CD4-positive, alpha-beta T cell (primary cell): ENCODE results near the gene RGS14. TPM values are rescaled to one million over a fixed set of nuclear protein-coding genes. Genes with fewer than 3 reads are reported as not detected.
A peak's percentile ranks its signal among the peaks of the same experiment; 100 is the strongest.
"Not testable (repeated sequence)": the region's sequence is repeated elsewhere in the genome, so short reads cannot be mapped to it uniquely, and the experiment has no call there.

Experiments
- ATAC-seq: fragments of 200-7000 bp; cut with Tn5 transposase; one replicate; pipeline ENCODE4 v1.10.0; 2022; ENCODE audit warnings: mild to moderate bottlenecking; ENCODE audit not compliant: poor library complexity
- CTCF ChIA-PET: fragments of 350-600 bp; sonication (Branson Sonifier 250); formaldehyde crosslinking; loops from one replicate; lab custom pipeline; 2021; ENCODE audit warnings: antibody characterized with exemption, inconsistent platforms; lab: Charles Lee
- POLR2A ChIA-PET: fragments of 350-600 bp; sonication (Branson Sonifier 250); formaldehyde crosslinking; loops from one replicate; lab custom pipeline; 2021; ENCODE audit warnings: antibody characterized with exemption, inconsistent platforms; lab: Charles Lee
- DNase-seq, 14 experiments: peaks; one replicate each; pipeline ENCODE4 v3.0.0-alpha.2; 2013 to 2020; ENCODE audit warnings: mixed read lengths in 2 of 14
- H3K27ac ChIP-seq, 2 donors: one replicate each; pipeline versions ENCODE4 v1.5.1 to v1.7.0; 2013; ENCODE audit warnings: low read length in 2 of 2, low read depth in 1 of 2, mild to moderate bottlenecking in 1 of 2
- H3K27me3 ChIP-seq, 2 experiments: 1 replicate in 1 of 2; 2 replicates in 1 of 2; pipeline versions ENCODE4 v1.6.1 to v1.7.0; 2013; ENCODE audit warnings: low read length in 2 of 2, control low read depth in 1 of 2, mild to moderate bottlenecking in 1 of 2, moderate library complexity in 1 of 2; ENCODE audit not compliant: insufficient read depth in 2 of 2, control insufficient read depth in 1 of 2
- H3K36me3 ChIP-seq: one replicate; pipeline ENCODE4 v1.6.1; 2013; ENCODE audit warnings: low read length, control low read depth; ENCODE audit not compliant: insufficient read depth
- H3K4me1 ChIP-seq: one replicate; pipeline ENCODE4 v1.6.1; 2013; ENCODE audit warnings: low read length, control low read depth; ENCODE audit not compliant: insufficient read depth
- H3K4me3 ChIP-seq: one replicate; pipeline ENCODE4 v1.5.1; 2013; ENCODE audit warnings: mild to moderate bottlenecking, low read length, moderate library complexity
- H3K9me3 ChIP-seq, 2 experiments: 1 replicate in 1 of 2; 2 replicates in 1 of 2; pipeline versions ENCODE4 v1.6.1 to v1.7.0; 2013; ENCODE audit warnings: low read length in 2 of 2, mild to moderate bottlenecking in 2 of 2, control low read depth in 1 of 2, moderate library complexity in 1 of 2; ENCODE audit not compliant: control insufficient read depth in 1 of 2, insufficient read depth in 1 of 2
- H3K27ac Mint-ChIP-seq: one replicate; pipeline ENCODE4 v1.8.0; 2020; ENCODE audit warnings: mixed read lengths
- H3K27me3 Mint-ChIP-seq: one replicate; pipeline ENCODE4 v1.8.0; 2021; ENCODE audit warnings: mixed read lengths
- H3K36me3 Mint-ChIP-seq: one replicate; pipeline ENCODE4 v1.8.0; 2021; ENCODE audit warnings: low read depth, mixed read lengths
- H3K4me1 Mint-ChIP-seq: one replicate; pipeline ENCODE4 v1.8.0; 2021; ENCODE audit warnings: low read depth, mixed read lengths
- H3K4me3 Mint-ChIP-seq: one replicate; pipeline ENCODE4 v1.8.0; 2020; ENCODE audit warnings: mild to moderate bottlenecking, mixed read lengths
- H3K9me3 Mint-ChIP-seq: one replicate; pipeline ENCODE4 v1.8.0; 2020; ENCODE audit warnings: mixed read lengths
- CTCF ChIP-seq: fragments of 200-600 bp; IDR thresholded peaks from one replicate; pipeline ENCODE4 v1.8.0; 2022; ENCODE audit warnings: antibody characterized with exemption, mild to moderate bottlenecking
- intact Hi-C, 2 experiments: fragments of 100-400 bp; cut with DNase I in 1 of 2; cut with micrococcal nuclease in 1 of 2; formaldehyde crosslinking; loops; one replicate each; pipeline versions ENCODE4 v1.15.1 to v1.9.0; 2023 to 2025; cut with DNase I, micrococcal nuclease
- total RNA-seq, 174 experiments: library from RNA in 2 of 174; stranded (reverse) in 2 of 174; gene quantifications; one replicate each; pipeline ENCODE4 v1.2.3 and lab custom pipeline; 2021 to 2026

The RGS14 gene
- total RNA-seq, 2 experiments from 2014 or later, result 34.7 to 35.3 TPM

- Mint-ChIP-seq H3K9me3 (no peaks in the 10 kb centered on the region), H3K27me3 (no peaks in the 10 kb centered on the region), H3K4me3 (no peak overlapping the region), H3K27ac (no peak overlapping the region), H3K4me1 (peaks cover 21% of the 10 kb centered on the region), H3K36me3 (peaks cover 71% of the 10 kb centered on the region)
- ATAC-seq (no peak), DNase-seq (peak in 1 of 14 experiments; percentile 19)
- Histone ChIP-seq H3K4me3 (no peak overlapping the region), H3K27me3 (no peaks in the 10 kb centered on the region), H3K9me3 (no peaks in the 10 kb centered on the region), H3K36me3 (peaks cover 85% of the 10 kb centered on the region), H3K4me1 (peaks cover 6% of the 10 kb centered on the region), H3K27ac (no peak overlapping the region)
- ChIA-PET POLR2A (no interaction called here), CTCF (no interaction called here)
- intact Hi-C loops, result no loop called here
- no peak for TF ChIP-seq CTCF
These were observed 18.6 kb upstream of the RGS14 start for GRCh38 chr5:177339107-177339638.

- ATAC-seq, POLR2A ChIA-PET, intact Hi-C loops, H3K27me3 Mint-ChIP-seq, DNase-seq, H3K9me3 Mint-ChIP-seq, H3K4me3 Mint-ChIP-seq, H3K27me3 ChIP-seq, H3K27ac ChIP-seq, CTCF ChIA-PET, H3K9me3 ChIP-seq, H3K4me3 ChIP-seq, H3K27ac Mint-ChIP-seq: not testable (repeated sequence)
- H3K36me3 ChIP-seq, result peaks cover 65% of the 10 kb centered on the region
- Mint-ChIP-seq H3K4me1 (peaks cover 40% of the 10 kb centered on the region), H3K36me3 (peaks cover 66% of the 10 kb centered on the region)
- peaks cover 15% of the 10 kb centered on the region for H3K4me1 ChIP-seq
These were observed 14.7 kb upstream of the RGS14 start for GRCh38 chr5:177343000-177343399.

GRCh38 chr5:177343777-177344176, 13.9 kb upstream of the RGS14 start:
- no peak for DNase-seq
- ChIA-PET CTCF (interaction anchor here (0.7 kb wide), 1 partner anchor 18 kb away, joined by 5 read pairs; no protein-coding TSS in a partner anchor), POLR2A (no interaction called here)
- ATAC-seq, result no peak
- Mint-ChIP-seq H3K4me1 (peaks cover 40% of the 10 kb centered on the region), H3K27me3 (no peaks in the 10 kb centered on the region), H3K36me3 (peaks cover 62% of the 10 kb centered on the region), H3K27ac (no peak overlapping the region), H3K4me3 (no peak overlapping the region), H3K9me3 (no peaks in the 10 kb centered on the region)
- H3K36me3 ChIP-seq, result peaks cover 59% of the 10 kb centered on the region
- H3K4me1 ChIP-seq, result peaks cover 18% of the 10 kb centered on the region
- H3K4me3 ChIP-seq, result no peak overlapping the region
- H3K9me3 ChIP-seq, result no peaks in the 10 kb centered on the region
- no peaks in the 10 kb centered on the region for H3K27me3 ChIP-seq
- H3K27ac ChIP-seq, result no peak overlapping the region
- no peak for TF ChIP-seq CTCF
- intact Hi-C loops, result no loop called here

- no peak for DNase-seq
- peaks cover 62% of the 10 kb centered on the region for H3K36me3 Mint-ChIP-seq
- no peak overlapping the region for H3K4me3 Mint-ChIP-seq
- peaks cover 44% of the 10 kb centered on the region for H3K4me1 Mint-ChIP-seq
- Histone ChIP-seq H3K36me3 (peaks cover 58% of the 10 kb centered on the region), H3K4me1 (peaks cover 22% of the 10 kb centered on the region), H3K27ac (no peak overlapping the region), H3K9me3 (no peaks in the 10 kb centered on the region), H3K27me3 (no peaks in the 10 kb centered on the region), H3K4me3 (no peak overlapping the region)
- no peaks in the 10 kb centered on the region for H3K9me3 Mint-ChIP-seq
- no peaks in the 10 kb centered on the region for H3K27me3 Mint-ChIP-seq
- H3K27ac Mint-ChIP-seq, result no peak overlapping the region
- CTCF ChIA-PET, result no interaction called here
- no peak for TF ChIP-seq CTCF
- ATAC-seq, result no peak
- POLR2A ChIA-PET, result no interaction called here
- intact Hi-C loops, result no loop called here
These were observed 12.8 kb upstream of the RGS14 start for GRCh38 chr5:177344891-177345290.
